SU-DHL-6 (cell line): ENCODE data around the gene MBLAC1.

Experiments used
- H2AFZ ChIP-seq: fragments of 200-600 bp; sonication (generic); 2 replicates; pipeline ENCODE4 v1.6.1; 2014; ENCODE audit warnings: low read depth, mild to moderate bottlenecking, moderate library complexity, mixed read lengths, antibody characterized with exemption, low read length; ENCODE audit not compliant: severe bottlenecking
- H3F3A ChIP-seq: fragments of 200-600 bp; shearing (Covaris generic); 2 replicates; pipeline ENCODE4 v1.6.0; 2016; ENCODE audit warnings: antibody characterized with exemption, mild to moderate bottlenecking; ENCODE audit not compliant: insufficient read depth
- H3K27ac ChIP-seq: fragments of 200-600 bp; sonication (generic); 2 replicates; pipeline ENCODE4 v1.5.1; 2016; ENCODE audit warnings: low read depth, mild to moderate bottlenecking, low read length, moderate library complexity, mixed read lengths
- H3K27me3 ChIP-seq: fragments of 200-600 bp; sonication (generic), shearing (Covaris generic); 2 replicates; pipeline ENCODE4 v1.6.0; 2014; ENCODE audit warnings: mild to moderate bottlenecking, low read length
- H3K36me3 ChIP-seq: fragments of 200-600 bp; sonication (generic); 2 replicates; pipeline ENCODE4 v1.6.1; 2014; ENCODE audit warnings: mild to moderate bottlenecking, low read length, mixed read lengths
- H3K4me2 ChIP-seq: fragments of 300-600, 200-600 bp; shearing (Covaris generic), sonication (generic); 2 replicates; pipeline ENCODE4 v1.6.0; 2014; ENCODE audit warnings: low read length, low read depth, mild to moderate bottlenecking; ENCODE audit not compliant: poor library complexity, severe bottlenecking
- H3K4me3 ChIP-seq: fragments of 200-600 bp; sonication (generic); 2 replicates; pipeline ENCODE4 v1.5.1; 2014; ENCODE audit warnings: antibody characterized with exemption, low read length, mild to moderate bottlenecking, mixed read lengths; ENCODE audit not compliant: insufficient read depth, poor library complexity, severe bottlenecking
- H3K79me2 ChIP-seq: fragments of 200-600 bp; sonication (generic); 2 replicates; pipeline ENCODE4 v1.6.1; 2014; ENCODE audit warnings: mild to moderate bottlenecking, low read length, moderate library complexity; ENCODE audit not compliant: insufficient read depth
- H3K9ac ChIP-seq: fragments of 200-600 bp; sonication (generic); 2 replicates; pipeline ENCODE4 v1.7.0; 2014; ENCODE audit warnings: mild to moderate bottlenecking, low read length
- H3K9me2 ChIP-seq: fragments of 200-600 bp; sonication (generic); replicated peaks from 2 replicates; pipeline ENCODE4 v1.6.1; 2014; ENCODE audit warnings: low read length; ENCODE audit not compliant: insufficient read depth
- H3K9me3 ChIP-seq: fragments of 200-600 bp; sonication (generic); 2 replicates; pipeline ENCODE4 v1.6.1; 2014; ENCODE audit warnings: low read length, mixed read lengths; ENCODE audit not compliant: insufficient read depth
- H4K20me1 ChIP-seq: fragments of 200-600 bp; sonication (generic); 2 replicates; pipeline ENCODE4 v1.6.1; 2014; ENCODE audit warnings: low read depth, mild to moderate bottlenecking, antibody characterized with exemption, low read length, moderate library complexity, mixed read lengths
- CTCF ChIP-seq: fragments of 200-600 bp; sonication (generic); IDR thresholded peaks from one replicate; pipeline ENCODE4 v1.5.1; 2017; ENCODE audit warnings: antibody characterized with exemption, mild to moderate bottlenecking, low read length, moderate library complexity; ENCODE audit not compliant: insufficient read depth, poor library complexity, severe bottlenecking
- EZH2phosphoT487 ChIP-seq: fragments of 200-600 bp; sonication (generic), shearing (Covaris generic); conservative IDR thresholded peaks from 2 replicates; pipeline ENCODE4 v1.6.1; 2018; ENCODE audit warnings: mild to moderate bottlenecking, antibody characterized with exemption, low read length, moderate library complexity, mixed read lengths

MBLAC1 gene

GRCh38 chr7:100173806-100174495, 47.2 kb downstream of the MBLAC1 start:
- H3K4me2 ChIP-seq: no peak overlapping the region
- no peak overlapping the region for H3K4me3 ChIP-seq
- H2AFZ ChIP-seq: no peak overlapping the region
- H4K20me1 ChIP-seq: peaks cover 4% of the 10 kb centered on the region; the same call in 1 of the 2 replicates
- no peaks in the 10 kb centered on the region for H3K27me3 ChIP-seq
- H3K9me3 ChIP-seq: no peaks in the 10 kb centered on the region
- no peaks in the 10 kb centered on the region for H3K9me2 ChIP-seq
- H3K79me2 ChIP-seq: peaks cover 3% of the 10 kb centered on the region; the same call in 1 of the 2 replicates
- H3K27ac ChIP-seq: no peak overlapping the region
- no peak for TF ChIP-seq CTCF
- no peak for TF ChIP-seq EZH2phosphoT487
- H3F3A ChIP-seq: peaks cover 18% of the 10 kb centered on the region
- H3K36me3 ChIP-seq: no peaks in the 10 kb centered on the region
- H3K9ac ChIP-seq: no peak overlapping the region

GRCh38 chr7:100174582-100174981, 47.8 kb downstream of the MBLAC1 start:
- no peaks in the 10 kb centered on the region for H3K27me3 ChIP-seq
- H4K20me1 ChIP-seq: peaks cover 4% of the 10 kb centered on the region; the same call in 1 of the 2 replicates
- no peak overlapping the region for H3K4me3 ChIP-seq
- H3F3A ChIP-seq: peaks cover 19% of the 10 kb centered on the region
- TF ChIP-seq EZH2phosphoT487 (no peak), CTCF (no peak)
- H3K9ac ChIP-seq: no peak overlapping the region
- peaks cover 3% of the 10 kb centered on the region; the same call in 1 of the 2 replicates for H3K79me2 ChIP-seq
- no peaks in the 10 kb centered on the region for H3K36me3 ChIP-seq
- no peak overlapping the region for H3K27ac ChIP-seq
- no peak overlapping the region for H2AFZ ChIP-seq
- no peak overlapping the region for H3K4me2 ChIP-seq
- H3K9me2 ChIP-seq: no peaks in the 10 kb centered on the region
- no peaks in the 10 kb centered on the region for H3K9me3 ChIP-seq

GRCh38 chr7:100175296-100175935, 48.6 kb downstream of the MBLAC1 start:
- H4K20me1 ChIP-seq: peaks cover 4% of the 10 kb centered on the region; the same call in 1 of the 2 replicates
- H3K79me2 ChIP-seq: peaks cover 3% of the 10 kb centered on the region; the same call in 1 of the 2 replicates
- no peak overlapping the region for H2AFZ ChIP-seq
- no peak overlapping the region for H3K27ac ChIP-seq
- no peak overlapping the region for H3K4me2 ChIP-seq
- no peak overlapping the region for H3K9ac ChIP-seq
- TF ChIP-seq EZH2phosphoT487 (no peak), CTCF (no peak)
- H3K9me3 ChIP-seq: no peaks in the 10 kb centered on the region
- H3K4me3 ChIP-seq: no peak overlapping the region
- peaks cover 18% of the 10 kb centered on the region for H3F3A ChIP-seq
- H3K27me3 ChIP-seq: no peaks in the 10 kb centered on the region
- H3K36me3 ChIP-seq: no peaks in the 10 kb centered on the region
- H3K9me2 ChIP-seq: no peaks in the 10 kb centered on the region
